Measurements from ENCODE around the gene SERPINA4.

SERPINA4 gene

GRCh38 chr14:94558842-94559241 lies 2.4 kb upstream of the SERPINA4 start:
- H3K36me3 ChIP-seq (ENCODE audit: insufficient read depth, low read length) = no peaks in the 10 kb centered on the region
- H3K27me3 ChIP-seq (ENCODE audit: insufficient read depth, low read length) = no peaks in the 10 kb centered on the region
- H3K9ac ChIP-seq (ENCODE audit: low read depth, low read length) = no peak overlapping the region
- 93% methylated on average over 2 of the region's 2 CpGs for WGBS
- H3K9me3 ChIP-seq (ENCODE audit: insufficient read depth, low read depth, low read length) = peaks cover 4% of the 10 kb centered on the region; the same call in 1 of the 2 replicates
- H3K27ac ChIP-seq (ENCODE audit: low read depth, low read length) = no peak overlapping the region
- H3K4me3 ChIP-seq (ENCODE audit: low read length) = no peak overlapping the region
- no peaks in the 10 kb centered on the region for H3K4me1 ChIP-seq (ENCODE audit: insufficient read depth, low read length)

GRCh38 chr14:94559638-94560290 lies 1.5 kb upstream of the SERPINA4 start:
- Histone ChIP-seq H3K9me3 (ENCODE audit: insufficient read depth, low read depth, low read length) (peaks cover 4% of the 10 kb centered on the region; the same call in 1 of the 2 replicates), H3K4me3 (ENCODE audit: low read length) (no peak overlapping the region)
- 94% methylated on average over 9 of the region's 9 CpGs for WGBS

GRCh38 chr14:94560291-94560665 lies 964 bp upstream of the SERPINA4 start:
- Histone ChIP-seq H3K27me3 (ENCODE audit: insufficient read depth, low read length) (no peaks in the 10 kb centered on the region), H3K4me1 (ENCODE audit: insufficient read depth, low read length) (no peaks in the 10 kb centered on the region), H3K9me3 (ENCODE audit: insufficient read depth, low read depth, low read length) (peaks cover 4% of the 10 kb centered on the region; the same call in 1 of the 2 replicates), H3K9ac (ENCODE audit: low read depth, low read length) (no peak overlapping the region), H3K4me3 (ENCODE audit: low read length) (no peak overlapping the region), H3K27ac (ENCODE audit: low read depth, low read length) (no peak overlapping the region), H3K36me3 (ENCODE audit: insufficient read depth, low read length) (no peaks in the 10 kb centered on the region)
- 86% methylated on average over 3 of the region's 3 CpGs for WGBS

More at GRCh38 chr14:94559638-94560290, 1.5 kb upstream of the SERPINA4 start:
- Histone ChIP-seq H3K36me3 (ENCODE audit: insufficient read depth, low read length) (no peaks in the 10 kb centered on the region), H3K27me3 (ENCODE audit: insufficient read depth, low read length) (no peaks in the 10 kb centered on the region), H3K9ac (ENCODE audit: low read depth, low read length) (no peak overlapping the region), H3K27ac (ENCODE audit: low read depth, low read length) (no peak overlapping the region), H3K4me1 (ENCODE audit: insufficient read depth, low read length) (no peaks in the 10 kb centered on the region)

GRCh38 chr14:94561656-94562010 lies 391 bp downstream of the SERPINA4 start:
- Histone ChIP-seq H3K9ac (ENCODE audit: low read depth, low read length) (no peak overlapping the region), H3K27ac (ENCODE audit: low read depth, low read length) (no peak overlapping the region), H3K4me3 (ENCODE audit: low read length) (no peak overlapping the region), H3K36me3 (ENCODE audit: insufficient read depth, low read length) (no peaks in the 10 kb centered on the region), H3K4me1 (ENCODE audit: insufficient read depth, low read length) (no peaks in the 10 kb centered on the region), H3K27me3 (ENCODE audit: insufficient read depth, low read length) (no peaks in the 10 kb centered on the region), H3K9me3 (ENCODE audit: insufficient read depth, low read depth, low read length) (peaks cover 4% of the 10 kb centered on the region; the same call in 1 of the 2 replicates)
- WGBS = 89% methylated on average over 6 of the region's 7 CpGs

- no peaks in the 10 kb centered on the region for H3K36me3 ChIP-seq (ENCODE audit: insufficient read depth, low read length)
- no peak overlapping the region for H3K9ac ChIP-seq (ENCODE audit: low read depth, low read length)
- no peaks in the 10 kb centered on the region for H3K4me1 ChIP-seq (ENCODE audit: insufficient read depth, low read length)
- H3K27me3 ChIP-seq (ENCODE audit: insufficient read depth, low read length) = no peaks in the 10 kb centered on the region
- no peak overlapping the region for H3K4me3 ChIP-seq (ENCODE audit: low read length)
- 92% methylated on average over 5 of the region's 5 CpGs for WGBS
- H3K27ac ChIP-seq (ENCODE audit: low read depth, low read length) = no peak overlapping the region
- peaks cover 3% of the 10 kb centered on the region; the same call in 1 of the 2 replicates for H3K9me3 ChIP-seq (ENCODE audit: insufficient read depth, low read depth, low read length)
Measured at GRCh38 chr14:94562022-94562421, 780 bp downstream of the SERPINA4 start.

GRCh38 chr14:94562941-94563883 lies 2.0 kb downstream of the SERPINA4 start:
- Histone ChIP-seq H3K4me3 (ENCODE audit: low read length) (no peak overlapping the region), H3K27me3 (ENCODE audit: insufficient read depth, low read length) (no peaks in the 10 kb centered on the region), H3K4me1 (ENCODE audit: insufficient read depth, low read length) (no peaks in the 10 kb centered on the region), H3K9me3 (ENCODE audit: insufficient read depth, low read depth, low read length) (no peaks in the 10 kb centered on the region), H3K27ac (ENCODE audit: low read depth, low read length) (no peak overlapping the region), H3K9ac (ENCODE audit: low read depth, low read length) (no peak overlapping the region), H3K36me3 (ENCODE audit: insufficient read depth, low read length) (no peaks in the 10 kb centered on the region)
- 93% methylated on average over 16 of the region's 16 CpGs for WGBS

GRCh38 chr14:94564381-94564780 lies 3.1 kb downstream of the SERPINA4 start:
- H3K27me3 ChIP-seq (ENCODE audit: insufficient read depth, low read length) = no peaks in the 10 kb centered on the region
- no peak overlapping the region for H3K27ac ChIP-seq (ENCODE audit: low read depth, low read length)
- H3K4me3 ChIP-seq (ENCODE audit: low read length) = no peak overlapping the region
- no peaks in the 10 kb centered on the region for H3K4me1 ChIP-seq (ENCODE audit: insufficient read depth, low read length)
- H3K36me3 ChIP-seq (ENCODE audit: insufficient read depth, low read length) = no peaks in the 10 kb centered on the region
- no peaks in the 10 kb centered on the region for H3K9me3 ChIP-seq (ENCODE audit: insufficient read depth, low read depth, low read length)
- H3K9ac ChIP-seq (ENCODE audit: low read depth, low read length) = no peak overlapping the region

GRCh38 chr14:94568186-94568585 lies 6.9 kb downstream of the SERPINA4 start:
- WGBS = 94% methylated on average over 9 of the region's 9 CpGs
- no peaks in the 10 kb centered on the region for H3K36me3 ChIP-seq (ENCODE audit: insufficient read depth, low read length)

GRCh38 chr14:94569381-94570001 lies 8.2 kb downstream of the SERPINA4 start:
- no peaks in the 10 kb centered on the region for H3K27me3 ChIP-seq (ENCODE audit: insufficient read depth, low read length)
- H3K4me3 ChIP-seq (ENCODE audit: low read length) = no peak overlapping the region
- 93% methylated on average over 20 of the region's 20 CpGs for WGBS
- no peak overlapping the region for H3K27ac ChIP-seq (ENCODE audit: low read depth, low read length)
- no peak overlapping the region for H3K9ac ChIP-seq (ENCODE audit: low read depth, low read length)
- no peaks in the 10 kb centered on the region for H3K4me1 ChIP-seq (ENCODE audit: insufficient read depth, low read length)
- H3K36me3 ChIP-seq (ENCODE audit: insufficient read depth, low read length) = no peaks in the 10 kb centered on the region
- H3K9me3 ChIP-seq (ENCODE audit: insufficient read depth, low read depth, low read length) = no peaks in the 10 kb centered on the region

More at GRCh38 chr14:94568186-94568585, 6.9 kb downstream of the SERPINA4 start:
- no peaks in the 10 kb centered on the region for H3K9me3 ChIP-seq (ENCODE audit: insufficient read depth, low read depth, low read length)
- H3K4me3 ChIP-seq (ENCODE audit: low read length) = no peak overlapping the region
- no peak overlapping the region for H3K9ac ChIP-seq (ENCODE audit: low read depth, low read length)
- H3K27ac ChIP-seq (ENCODE audit: low read depth, low read length) = no peak overlapping the region
- H3K27me3 ChIP-seq (ENCODE audit: insufficient read depth, low read length) = no peaks in the 10 kb centered on the region
- H3K4me1 ChIP-seq (ENCODE audit: insufficient read depth, low read length) = no peaks in the 10 kb centered on the region

GRCh38 chr14:94570002-94570400 lies 8.8 kb downstream of the SERPINA4 start:
- Histone ChIP-seq H3K9ac (ENCODE audit: low read depth, low read length) (no peak overlapping the region), H3K4me1 (ENCODE audit: insufficient read depth, low read length) (no peaks in the 10 kb centered on the region), H3K27me3 (ENCODE audit: insufficient read depth, low read length) (no peaks in the 10 kb centered on the region), H3K9me3 (ENCODE audit: insufficient read depth, low read depth, low read length) (no peaks in the 10 kb centered on the region), H3K36me3 (ENCODE audit: insufficient read depth, low read length) (no peaks in the 10 kb centered on the region), H3K4me3 (ENCODE audit: low read length) (no peak overlapping the region), H3K27ac (ENCODE audit: low read depth, low read length) (no peak overlapping the region)
- 93% methylated on average over 6 of the region's 6 CpGs for WGBS

- no peaks in the 10 kb centered on the region for H3K27me3 ChIP-seq (ENCODE audit: insufficient read depth, low read length)
- no peak overlapping the region for H3K4me3 ChIP-seq (ENCODE audit: low read length)
- H3K9ac ChIP-seq (ENCODE audit: low read depth, low read length) = no peak overlapping the region
- no peaks in the 10 kb centered on the region for H3K9me3 ChIP-seq (ENCODE audit: insufficient read depth, low read depth, low read length)
- whole genome bisulfite sequencing = 96% methylated on average over 9 of the region's 9 CpGs
- no peak overlapping the region for H3K27ac ChIP-seq (ENCODE audit: low read depth, low read length)
- no peaks in the 10 kb centered on the region for H3K36me3 ChIP-seq (ENCODE audit: insufficient read depth, low read length)
- no peaks in the 10 kb centered on the region for H3K4me1 ChIP-seq (ENCODE audit: insufficient read depth, low read length)
Measured at GRCh38 chr14:94570440-94570839, 9.2 kb downstream of the SERPINA4 start.
